Stimulated activated CD4-positive, alpha-beta T cell treated with anti-CD3 and anti-CD28 coated beads, Interleukin-4, amount 100 ng/mL, for 4 hours (primary cell): ENCODE measurements around the gene CPNE2.
"Not testable (repeated sequence)": the region's sequence is repeated elsewhere in the genome, so short reads cannot be mapped to it uniquely, and the experiment has no call there.

ENCODE experiments used
- DNase-seq, 2 experiments: peaks; one replicate each; pipeline ENCODE4 v3.0.0-alpha.2; 2020

CPNE2 gene

GRCh38 chr16:57102888-57103851 lies 10.8 kb downstream of the CPNE2 start:
- DNase-seq: no peak

DNA sequence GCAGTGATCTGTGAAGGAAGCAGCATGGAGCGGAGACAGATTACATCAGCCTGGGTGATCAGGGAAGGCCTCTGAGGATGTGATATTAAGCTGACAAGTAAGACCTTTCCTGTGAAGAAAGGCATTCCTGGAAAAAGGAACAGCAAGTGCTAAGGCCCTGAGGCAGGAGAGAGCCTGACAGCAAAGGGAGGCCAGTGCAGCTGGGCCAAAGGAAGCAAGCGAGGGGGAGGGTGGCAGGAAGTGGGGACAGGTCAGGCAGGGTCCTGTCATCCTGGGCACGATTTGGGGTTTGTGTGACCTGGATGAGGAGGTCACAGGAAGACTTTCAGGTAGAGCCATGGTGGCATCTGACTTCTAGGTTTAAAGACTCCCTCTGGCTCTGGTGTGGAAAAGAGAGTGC lies 12.3 kb downstream of the CPNE2 start:
- DNase-seq: no peak

DNA sequence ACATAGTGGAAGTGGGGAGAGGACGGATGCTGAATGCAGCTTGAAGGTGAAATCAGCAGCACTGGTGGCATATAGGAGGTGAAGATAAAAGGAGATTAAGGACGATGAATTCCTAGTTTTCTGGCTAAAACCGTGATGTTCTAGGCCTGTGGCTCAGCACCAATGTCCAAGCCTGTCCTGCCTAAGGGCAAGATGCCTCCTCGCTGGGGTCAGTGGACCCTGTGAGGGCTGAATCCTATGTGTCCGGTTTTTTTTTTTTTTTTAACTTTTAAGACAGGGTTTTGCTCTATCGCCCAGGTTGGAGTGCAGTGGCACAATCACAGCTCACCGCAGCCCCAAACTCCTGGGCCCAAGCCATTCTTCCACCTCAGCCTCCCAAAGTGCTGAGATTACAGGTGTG lies 12.8 kb downstream of the CPNE2 start:
- DNase-seq: no peak

- DNase-seq: no peak
Measured at GRCh38 chr16:57106767-57107166, 14.4 kb downstream of the CPNE2 start.

GRCh38 chr16:57107321-57107922 lies 15.0 kb downstream of the CPNE2 start:
- no peak for DNase-seq

DNA sequence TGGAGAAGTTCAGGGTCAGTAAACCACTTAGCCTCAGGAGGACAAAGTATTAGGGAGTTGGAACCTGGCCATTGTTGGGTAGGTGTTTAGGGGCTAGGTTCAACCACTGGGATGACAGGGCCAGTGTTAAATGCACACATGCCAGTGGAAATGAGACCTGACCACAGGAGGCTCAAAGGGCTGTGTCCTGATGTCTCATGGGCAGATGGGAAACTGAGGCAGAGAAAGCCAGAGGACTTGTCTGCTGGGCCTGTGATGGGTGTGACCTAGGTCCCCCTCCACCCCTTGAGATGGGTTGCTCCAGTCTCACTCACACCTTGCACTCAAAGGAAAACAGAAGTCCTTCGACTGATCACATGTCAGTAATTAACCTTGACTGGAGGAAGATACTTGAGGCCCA lies 16.0 kb downstream of the CPNE2 start:
- no peak for DNase-seq

DNA sequence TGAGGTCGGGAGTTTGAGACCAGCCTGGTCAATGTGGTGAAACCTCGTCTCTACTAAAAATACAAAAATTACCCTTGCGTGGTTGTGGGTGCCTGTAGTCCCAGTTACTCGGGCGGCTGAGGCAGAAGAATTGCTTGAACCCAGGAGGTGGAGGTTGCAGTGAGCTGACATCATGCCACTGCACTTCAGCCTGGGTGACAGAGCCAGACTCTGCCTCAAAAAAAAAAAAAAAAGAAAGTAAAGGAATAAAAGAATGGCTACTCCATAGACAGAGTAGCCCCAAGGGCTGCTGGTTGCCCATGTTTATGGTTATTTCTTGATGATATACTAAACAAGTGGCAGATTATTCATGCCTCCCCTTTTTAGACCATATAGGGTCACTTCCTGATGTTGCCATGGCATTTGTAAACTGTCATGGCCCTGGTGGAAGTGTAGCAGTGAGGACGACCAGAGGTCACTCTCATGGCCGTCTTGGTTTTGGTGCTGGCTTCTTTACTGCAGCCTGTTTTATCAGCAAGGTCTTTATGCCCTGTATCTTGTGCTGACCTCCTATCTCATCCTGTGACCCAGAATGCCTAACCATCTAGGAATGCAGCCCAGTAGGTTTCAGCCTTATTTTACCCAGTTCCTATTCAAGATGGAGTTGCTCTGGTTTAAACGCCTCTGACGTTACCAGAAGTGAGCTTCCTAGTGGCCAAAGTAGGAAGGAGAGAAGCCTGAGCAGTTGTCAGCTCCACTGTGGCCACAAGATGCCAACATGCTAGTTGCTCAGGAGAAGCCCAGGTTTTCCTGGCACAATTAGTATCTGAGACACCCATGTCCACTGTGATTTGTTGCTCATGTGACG lies 17.1 kb downstream of the CPNE2 start:
- DNase-seq: not testable (repeated sequence)

GRCh38 chr16:57110937-57111336 lies 18.6 kb downstream of the CPNE2 start:
- DNase-seq: no peak

DNA sequence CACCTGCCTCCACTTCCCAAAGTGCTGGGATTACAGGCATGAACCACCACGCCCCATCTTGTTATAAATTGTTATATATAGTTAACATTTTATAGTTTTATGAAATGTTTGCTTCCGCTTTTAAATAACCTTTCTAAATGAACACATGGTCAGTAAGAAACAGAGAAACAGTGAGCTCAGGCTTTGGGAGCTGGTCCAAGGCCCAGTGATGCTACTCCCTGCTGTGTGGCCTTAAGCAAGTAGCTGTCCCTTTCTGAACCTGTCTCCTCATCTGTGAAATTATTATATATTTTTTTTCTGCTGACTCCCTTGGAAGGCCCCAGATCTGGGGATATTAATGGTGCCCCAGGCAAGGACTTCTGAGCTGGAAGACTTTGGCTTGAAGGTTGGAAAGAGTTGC lies 19.0 kb downstream of the CPNE2 start:
- no peak for DNase-seq

GRCh38 chr16:57112403-57113041 lies 20.1 kb downstream of the CPNE2 start:
- no peak for DNase-seq

- DNase-seq: no peak
Measured at GRCh38 chr16:57113042-57113453, 20.7 kb downstream of the CPNE2 start.

DNA sequence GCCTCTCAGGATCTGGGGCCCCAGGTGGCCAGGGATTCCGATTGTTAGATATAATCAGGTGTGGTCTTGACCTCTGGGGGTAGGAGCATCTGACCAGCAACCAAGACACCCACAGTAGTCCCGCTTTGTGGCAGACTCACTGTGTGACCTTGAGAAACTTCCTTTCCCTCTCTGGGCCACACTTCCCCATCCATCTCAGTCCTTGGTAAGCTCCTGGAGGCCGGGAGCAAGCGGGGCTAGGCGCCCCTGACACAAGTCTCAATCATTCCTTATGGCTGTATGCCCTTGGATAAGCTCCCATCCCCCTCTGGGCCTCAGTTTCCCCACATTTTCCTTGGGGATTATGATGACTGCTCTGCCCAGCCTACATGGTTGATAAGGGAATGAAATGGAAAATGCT lies 21.3 kb downstream of the CPNE2 start:
- DNase-seq: no peak

- no peak for DNase-seq
Measured at GRCh38 chr16:57115168-57115513, 22.8 kb downstream of the CPNE2 start.

GRCh38 chr16:57115514-57116182 lies 23.3 kb downstream of the CPNE2 start:
- DNase-seq: no peak

GRCh38 chr16:57118461-57119084 lies 26.2 kb downstream of the CPNE2 start:
- DNase-seq: no peak

DNA sequence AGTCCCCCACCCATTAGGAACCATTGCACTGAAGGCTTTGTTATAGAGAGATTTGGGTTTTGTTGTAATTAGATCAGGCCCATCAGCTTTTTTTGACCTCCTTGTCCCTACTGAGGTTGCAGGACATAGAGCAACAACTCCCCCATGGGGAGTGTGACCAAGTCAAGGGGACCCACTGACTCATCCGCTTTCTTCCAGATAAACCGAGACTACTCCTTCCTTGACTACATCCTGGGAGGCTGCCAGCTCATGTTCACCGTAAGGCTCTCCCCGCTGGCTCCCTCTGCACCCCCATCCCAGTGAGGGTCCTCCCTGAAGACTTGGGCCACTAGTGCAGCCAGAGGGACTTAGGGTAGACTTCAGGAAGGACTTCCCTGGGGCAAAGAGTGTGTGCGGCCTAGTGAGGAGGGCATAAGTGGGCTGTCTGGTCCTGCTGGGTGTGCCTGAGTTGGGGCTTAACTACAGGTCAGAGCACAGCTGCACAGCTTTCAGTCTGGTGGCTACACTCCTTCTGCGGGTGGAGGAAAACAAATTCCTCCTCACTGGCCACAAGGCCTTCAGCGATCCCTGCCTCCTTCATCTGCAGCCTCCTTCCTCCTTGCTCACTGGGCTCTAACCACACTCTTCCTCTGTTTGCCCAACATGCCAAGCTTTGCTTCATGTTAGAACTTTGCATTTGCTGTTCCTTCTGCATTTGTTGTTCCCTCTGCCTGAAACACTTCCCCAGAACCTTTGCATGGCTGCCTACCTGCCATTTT lies 31.0 kb downstream of the CPNE2 start:
- no peak for DNase-seq

GRCh38 chr16:57123974-57124674 lies 31.7 kb downstream of the CPNE2 start:
- DNase-seq: no peak

GRCh38 chr16:57125376-57125775 lies 33.0 kb downstream of the CPNE2 start:
- DNase-seq: no peak

- DNase-seq: no peak
Measured at GRCh38 chr16:57125969-57126368, 33.6 kb downstream of the CPNE2 start.

- DNase-seq: no peak
Measured at GRCh38 chr16:57126411-57126810, 34.0 kb downstream of the CPNE2 start.
